Neuron (in vitro differentiated cells): ENCODE data around the gene SEPHS2.

Experiments
- H2AFZ ChIP-seq: one replicate; pipeline ENCODE4 v1.6.1; 2013; ENCODE audit warnings: low read depth, mild to moderate bottlenecking, inconsistent platforms, low read length, moderate library complexity
- H3K27me3 ChIP-seq: one replicate; pipeline ENCODE4 v1.6.1; 2013; ENCODE audit warnings: low read length; ENCODE audit not compliant: insufficient read depth
- H3K36me3 ChIP-seq: one replicate; pipeline ENCODE4 v1.6.1; 2013; ENCODE audit warnings: low read length; ENCODE audit not compliant: insufficient read depth
- H3K4me1 ChIP-seq: one replicate; pipeline ENCODE4 v1.6.1; 2013; ENCODE audit warnings: low read length; ENCODE audit not compliant: insufficient read depth
- H3K4me3 ChIP-seq: 2 replicates; pipeline ENCODE4 v1.5.1; 2013; ENCODE audit warnings: mild to moderate bottlenecking, low read length, moderate library complexity
- H3K9me3 ChIP-seq: one replicate; pipeline ENCODE4 v1.6.1; 2013; ENCODE audit warnings: low read length

The SEPHS2 gene

DNA sequence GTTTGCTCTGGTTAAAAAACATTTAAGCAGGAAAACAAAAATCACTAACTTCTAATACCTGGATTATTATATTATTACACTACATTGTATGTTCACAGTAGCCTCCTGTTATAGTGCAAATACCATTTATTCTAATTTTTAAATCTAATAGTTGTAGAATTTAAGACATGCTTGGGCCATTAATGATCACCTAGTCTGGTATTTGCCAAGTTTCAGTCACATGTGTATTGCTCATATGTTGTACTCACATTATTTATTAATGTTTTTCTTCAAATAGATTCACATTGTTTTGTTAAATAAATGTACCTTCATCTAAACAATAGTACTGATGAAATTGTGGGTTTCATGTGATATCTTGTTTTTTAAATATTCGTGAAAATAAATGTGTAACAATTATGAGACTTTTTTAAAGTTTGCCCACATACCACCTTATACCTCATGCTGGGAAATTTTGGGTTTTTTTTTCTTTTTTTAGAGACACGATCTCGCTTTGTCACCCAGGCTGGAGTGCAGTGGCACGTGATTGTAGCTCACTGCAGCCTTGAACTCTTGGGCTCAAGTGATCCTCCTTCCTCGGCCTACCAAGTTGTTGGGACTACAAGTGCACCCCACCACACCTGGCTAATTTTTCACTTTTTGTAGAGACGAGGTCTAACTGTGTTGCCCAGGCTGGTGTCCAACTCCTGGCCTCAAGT, 32.4 kb downstream of the SEPHS2 start:
- Histone ChIP-seq H3K9me3 (no peaks in the 10 kb centered on the region), H3K4me1 (peaks cover 4% of the 10 kb centered on the region), H3K27me3 (no peaks in the 10 kb centered on the region), H3K36me3 (peaks cover 32% of the 10 kb centered on the region), H2AFZ (no peak overlapping the region), H3K4me3 (no peak overlapping the region)

DNA sequence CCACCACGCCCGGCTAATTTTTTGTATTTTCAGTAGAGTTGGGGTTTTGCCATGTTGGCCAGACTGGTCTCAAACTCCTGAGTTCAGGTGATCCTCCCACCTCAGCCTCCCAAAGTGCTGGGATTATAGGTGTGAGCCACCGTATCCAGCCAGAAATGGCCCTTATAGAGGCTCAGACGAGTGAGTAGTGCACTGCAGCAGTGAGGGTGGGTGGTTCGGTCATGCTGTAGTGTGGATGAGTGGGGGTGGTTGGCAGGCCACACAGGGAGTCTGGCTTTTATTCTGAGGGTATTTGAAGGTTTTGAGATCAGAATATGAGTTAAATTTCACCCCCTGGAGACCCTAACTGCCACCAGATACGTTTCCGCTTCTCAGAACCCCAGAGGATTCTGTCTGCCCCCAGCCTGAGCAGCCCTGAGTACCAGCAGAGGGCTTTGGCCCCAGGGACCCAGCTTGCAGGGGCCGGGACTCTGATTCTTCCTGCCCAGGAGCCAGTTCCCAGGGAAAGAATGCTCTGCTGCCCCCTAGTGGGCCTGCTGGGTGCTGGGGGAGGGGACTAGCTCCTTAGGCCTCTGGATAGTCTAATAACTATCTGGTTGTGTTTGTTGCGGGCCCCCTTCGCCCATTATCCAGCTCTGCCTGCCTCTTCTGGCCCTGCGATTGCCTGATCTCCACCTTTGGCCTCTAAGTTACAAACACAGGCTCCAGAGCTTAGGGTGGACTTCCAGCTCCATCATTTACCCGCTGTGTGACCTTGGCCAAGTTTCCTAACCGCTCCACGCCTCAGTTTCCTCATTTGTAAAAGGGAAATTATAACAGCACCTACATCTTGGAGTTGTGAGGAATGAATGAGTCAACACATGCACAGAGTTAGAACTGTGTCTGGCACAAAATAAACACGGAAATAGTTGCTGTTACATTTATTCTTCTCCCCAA, 36.3 kb downstream of the SEPHS2 start:
- H3K4me1 ChIP-seq: peaks cover 7% of the 10 kb centered on the region
- H3K27me3 ChIP-seq: no peaks in the 10 kb centered on the region
- H2AFZ ChIP-seq: no peak overlapping the region
- peaks cover 21% of the 10 kb centered on the region for H3K36me3 ChIP-seq
- H3K9me3 ChIP-seq: no peaks in the 10 kb centered on the region
- H3K4me3 ChIP-seq: no peak overlapping the region

DNA sequence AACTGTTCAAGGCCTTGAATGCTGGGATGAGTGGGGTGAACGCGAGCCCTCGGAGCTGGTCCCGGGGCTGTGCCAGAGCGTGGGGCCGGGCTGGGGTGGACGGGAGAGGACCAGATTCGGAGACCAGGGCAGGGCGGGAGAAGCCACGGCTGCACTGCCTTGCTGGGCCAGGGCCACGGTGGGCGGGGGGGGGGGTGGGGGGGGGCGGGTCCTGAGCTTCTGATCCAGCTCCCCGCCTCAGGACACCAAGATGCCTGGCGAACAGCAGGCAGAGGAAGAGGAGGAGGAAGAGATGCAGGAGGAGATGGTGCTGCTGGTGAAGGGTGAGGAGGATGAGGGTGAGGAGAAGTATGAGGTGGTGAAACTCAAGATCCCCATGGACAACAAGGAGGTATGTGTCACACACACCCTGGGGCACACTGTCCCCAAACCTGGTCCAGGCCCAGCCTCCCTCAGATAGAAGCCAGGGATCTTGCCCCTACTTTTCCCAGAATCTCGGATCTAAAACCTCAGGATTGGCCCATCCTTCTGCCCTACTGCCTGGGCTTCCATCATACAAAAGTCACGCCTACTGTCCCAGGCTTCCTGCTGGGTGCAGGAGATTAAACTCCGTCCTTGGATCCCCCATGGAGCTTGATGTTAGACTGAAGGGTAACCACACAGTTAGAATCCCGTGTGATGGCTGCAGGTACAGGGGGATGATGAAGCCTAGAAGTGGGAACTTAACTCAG, 37.7 kb downstream of the SEPHS2 start:
- no peaks in the 10 kb centered on the region for H3K9me3 ChIP-seq
- peak overlapping the region; percentile 68 for H3K4me3 ChIP-seq
- peak overlapping the region; percentile 50 for H2AFZ ChIP-seq
- peaks cover 7% of the 10 kb centered on the region for H3K4me1 ChIP-seq
- no peaks in the 10 kb centered on the region for H3K27me3 ChIP-seq
- peaks cover 12% of the 10 kb centered on the region for H3K36me3 ChIP-seq

DNA sequence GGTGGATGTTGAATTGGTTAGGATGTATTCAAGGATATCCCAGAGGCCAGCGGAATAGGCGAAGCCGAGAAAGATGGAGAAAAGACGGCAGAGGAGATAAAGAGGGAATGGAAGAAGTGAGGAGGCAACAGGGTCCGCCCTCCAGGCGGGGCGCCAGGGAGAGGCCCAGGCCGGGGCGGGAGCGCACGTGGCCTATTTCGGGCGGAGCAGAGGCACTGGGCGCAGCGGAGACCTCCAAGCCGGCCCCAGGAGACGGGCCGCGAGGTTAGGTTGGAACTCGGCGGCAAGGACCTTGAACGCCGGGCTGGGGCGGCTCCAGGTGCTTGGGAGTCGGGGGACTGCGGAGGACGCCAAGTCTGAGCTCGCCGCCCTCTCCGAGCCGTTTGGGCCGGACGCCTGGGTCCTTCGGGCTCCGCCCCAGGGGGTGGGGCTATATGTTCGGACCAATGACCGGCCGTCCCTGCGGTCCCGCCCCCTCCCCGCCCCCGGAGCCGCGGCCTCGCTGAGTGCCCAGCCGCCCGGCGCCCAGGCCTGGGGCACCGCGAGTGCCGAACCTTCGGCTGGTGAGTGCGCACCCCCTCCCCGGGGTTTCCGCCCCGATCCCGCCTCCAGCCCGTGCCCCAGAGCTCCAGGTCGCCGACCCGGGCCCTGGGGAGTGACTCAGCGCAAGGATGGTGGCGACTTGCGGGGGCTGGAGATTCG, 38.4 kb downstream of the SEPHS2 start, which contains the start of gene ZNF771:
Gene ZNF771, plus strand, starts transcription at position 505 of the 702 bp plus-strand sequence. CDS start 448 bp downstream, outside the sequence.
- H2AFZ ChIP-seq: peak within 1 kb of the TSS; percentile 50
- no peaks in the 10 kb centered on the region for H3K27me3 ChIP-seq
- H3K9me3 ChIP-seq: no peaks in the 10 kb centered on the region
- peaks cover 10% of the 10 kb centered on the region for H3K36me3 ChIP-seq
- H3K4me1 ChIP-seq: peaks cover 7% of the 10 kb centered on the region
- peak within 1 kb of the TSS; percentile 68 for H3K4me3 ChIP-seq

- no peaks in the 10 kb centered on the region for H3K9me3 ChIP-seq
These were observed 38.9 kb downstream of the SEPHS2 start for GRCh38 chr16:30406795-30407101.

DNA sequence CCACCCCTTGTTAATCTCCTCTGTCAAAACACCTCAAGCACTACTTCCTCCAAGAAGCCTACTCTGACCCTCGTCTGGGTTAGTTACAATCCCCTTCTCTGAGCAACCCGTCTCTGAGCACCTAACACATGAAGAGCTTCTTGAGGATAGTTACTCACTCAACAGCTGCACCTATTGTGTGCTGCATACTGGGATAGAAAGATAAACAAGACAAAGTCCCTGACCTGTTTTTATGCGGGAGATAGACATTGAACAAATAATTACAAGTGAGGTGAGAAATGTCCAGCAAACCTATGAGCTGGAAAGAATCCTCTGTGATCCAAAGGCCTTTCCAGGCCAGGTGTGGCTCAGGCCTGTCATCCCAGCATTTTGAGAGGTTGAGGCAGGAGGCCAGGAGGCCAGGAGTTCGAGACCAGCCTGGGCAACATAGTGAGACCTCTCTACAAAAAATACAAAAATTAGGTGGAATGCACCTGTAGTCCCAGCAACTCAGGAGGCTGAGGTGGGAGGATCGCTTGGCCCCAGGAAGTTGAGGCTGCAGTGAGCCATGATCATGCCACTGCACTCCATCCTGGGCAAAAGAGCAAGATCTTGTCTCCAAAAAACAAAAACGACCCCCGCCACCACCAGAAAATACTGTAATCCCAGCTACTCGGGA, 43.8 kb downstream of the SEPHS2 start:
- no peaks in the 10 kb centered on the region for H3K9me3 ChIP-seq
- peaks cover 25% of the 10 kb centered on the region for H3K4me1 ChIP-seq
- no peak overlapping the region for H3K4me3 ChIP-seq
- no peaks in the 10 kb centered on the region for H3K27me3 ChIP-seq
- peaks cover 24% of the 10 kb centered on the region for H3K36me3 ChIP-seq
- H2AFZ ChIP-seq: no peak overlapping the region

More at GRCh38 chr16:30406795-30407101, 38.9 kb downstream of the SEPHS2 start:
- peak overlapping the region; percentile 68 for H3K4me3 ChIP-seq
- H3K4me1 ChIP-seq: peaks cover 7% of the 10 kb centered on the region
- no peaks in the 10 kb centered on the region for H3K27me3 ChIP-seq
- peak overlapping the region; percentile 50 for H2AFZ ChIP-seq
- H3K36me3 ChIP-seq: peaks cover 8% of the 10 kb centered on the region

GRCh38 chr16:30399435-30400186, 46.1 kb downstream of the SEPHS2 start:
- Histone ChIP-seq H3K27me3 (no peaks in the 10 kb centered on the region), H3K4me3 (peak overlapping the region; percentile 44), H3K4me1 (peaks cover 36% of the 10 kb centered on the region), H3K36me3 (peaks cover 25% of the 10 kb centered on the region), H3K9me3 (no peaks in the 10 kb centered on the region), H2AFZ (no peak overlapping the region)

- peaks cover 36% of the 10 kb centered on the region for H3K4me1 ChIP-seq
- no peak overlapping the region for H3K4me3 ChIP-seq
These were observed 46.8 kb downstream of the SEPHS2 start for GRCh38 chr16:30398661-30399434.

GRCh38 chr16:30397776-30398660, 47.7 kb downstream of the SEPHS2 start:
- Histone ChIP-seq H2AFZ (no peak overlapping the region), H3K27me3 (no peaks in the 10 kb centered on the region), H3K4me3 (no peak overlapping the region), H3K36me3 (peaks cover 25% of the 10 kb centered on the region), H3K9me3 (no peaks in the 10 kb centered on the region), H3K4me1 (peaks cover 36% of the 10 kb centered on the region)

More at GRCh38 chr16:30398661-30399434, 46.8 kb downstream of the SEPHS2 start:
- H3K27me3 ChIP-seq: no peaks in the 10 kb centered on the region
- no peaks in the 10 kb centered on the region for H3K9me3 ChIP-seq
- peaks cover 25% of the 10 kb centered on the region for H3K36me3 ChIP-seq
- no peak overlapping the region for H2AFZ ChIP-seq

- Histone ChIP-seq H3K9me3 (no peaks in the 10 kb centered on the region), H2AFZ (no peak overlapping the region), H3K4me3 (peak overlapping the region; percentile 67), H3K36me3 (peaks cover 25% of the 10 kb centered on the region), H3K4me1 (peaks cover 36% of the 10 kb centered on the region), H3K27me3 (no peaks in the 10 kb centered on the region)
These were observed 48.6 kb downstream of the SEPHS2 start for GRCh38 chr16:30397056-30397455.
